GM21381 (cell line): ENCODE results near the gene HIVEP3.

Experiments
- ATAC-seq: cut with Tn5 transposase; IDR thresholded peaks from one replicate; pipeline ENCODE4 v1.9.1; 2021; ENCODE audit warnings: mild to moderate bottlenecking, moderate library complexity; ENCODE audit not compliant: unreplicated experiment

HIVEP3 gene

GRCh38 chr1:41481109-41481775 lies 437.5 kb downstream of the HIVEP3 start:
- no peak for ATAC-seq

GRCh38 chr1:41480204-41481108 lies 438.3 kb downstream of the HIVEP3 start:
- ATAC-seq, result no peak

DNA sequence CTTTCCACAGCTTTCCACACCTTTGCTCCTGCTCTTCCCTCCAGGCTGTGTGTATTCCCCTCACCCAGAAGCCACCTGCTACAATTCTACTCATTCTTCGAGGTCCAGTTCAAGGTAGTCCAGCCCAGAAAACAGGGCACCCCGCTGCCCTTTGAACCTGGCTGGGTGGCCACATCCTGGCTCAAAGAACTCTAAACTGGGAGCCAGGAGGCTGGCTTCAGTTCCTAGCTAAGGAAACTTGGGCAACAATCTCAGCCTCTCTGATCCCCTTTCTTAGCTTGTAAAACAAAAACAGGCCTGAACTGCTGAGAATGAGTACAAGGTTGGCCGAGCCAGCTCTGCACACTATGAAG lies 438.9 kb downstream of the HIVEP3 start:
- no peak for ATAC-seq

DNA sequence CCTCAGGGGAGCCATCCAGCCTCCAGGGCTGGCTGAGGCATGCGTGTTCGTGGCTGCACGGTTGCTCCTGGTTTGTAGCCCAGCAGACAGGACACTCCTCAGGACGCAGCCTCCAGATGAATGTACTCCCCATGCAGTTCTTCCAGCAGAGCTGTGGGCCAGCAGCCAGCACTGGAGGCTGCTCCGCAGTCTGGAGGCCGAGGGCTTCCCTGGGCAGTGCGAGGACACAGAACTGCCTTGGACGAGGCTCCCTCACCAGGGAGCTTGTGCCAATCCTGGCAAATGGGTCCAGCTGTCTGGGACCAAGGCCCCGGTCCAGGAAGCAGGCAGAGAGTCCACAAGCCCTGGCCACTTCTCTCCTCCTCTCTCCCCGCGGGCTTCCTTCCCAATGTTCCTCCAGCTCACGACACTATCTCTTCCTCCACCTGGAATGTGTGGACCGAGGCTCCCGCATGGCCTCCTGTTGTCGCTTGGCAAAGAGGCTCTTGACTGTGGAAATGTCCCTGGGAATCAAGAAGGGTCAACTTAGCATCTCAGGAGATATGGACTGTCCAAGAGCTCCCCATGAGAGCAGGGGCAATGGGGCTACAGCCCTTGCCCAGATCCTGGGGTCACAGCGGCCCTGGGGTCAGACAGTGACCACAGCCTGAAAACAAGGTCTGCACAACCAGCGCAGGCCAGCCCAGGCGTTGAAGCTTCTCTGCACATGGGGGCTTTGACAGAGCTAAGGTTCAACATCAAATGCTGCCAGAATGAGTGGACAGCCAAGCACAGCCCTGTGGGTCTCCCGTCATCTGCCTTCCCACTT lies 439.5 kb downstream of the HIVEP3 start:
- ATAC-seq, result no peak

DNA sequence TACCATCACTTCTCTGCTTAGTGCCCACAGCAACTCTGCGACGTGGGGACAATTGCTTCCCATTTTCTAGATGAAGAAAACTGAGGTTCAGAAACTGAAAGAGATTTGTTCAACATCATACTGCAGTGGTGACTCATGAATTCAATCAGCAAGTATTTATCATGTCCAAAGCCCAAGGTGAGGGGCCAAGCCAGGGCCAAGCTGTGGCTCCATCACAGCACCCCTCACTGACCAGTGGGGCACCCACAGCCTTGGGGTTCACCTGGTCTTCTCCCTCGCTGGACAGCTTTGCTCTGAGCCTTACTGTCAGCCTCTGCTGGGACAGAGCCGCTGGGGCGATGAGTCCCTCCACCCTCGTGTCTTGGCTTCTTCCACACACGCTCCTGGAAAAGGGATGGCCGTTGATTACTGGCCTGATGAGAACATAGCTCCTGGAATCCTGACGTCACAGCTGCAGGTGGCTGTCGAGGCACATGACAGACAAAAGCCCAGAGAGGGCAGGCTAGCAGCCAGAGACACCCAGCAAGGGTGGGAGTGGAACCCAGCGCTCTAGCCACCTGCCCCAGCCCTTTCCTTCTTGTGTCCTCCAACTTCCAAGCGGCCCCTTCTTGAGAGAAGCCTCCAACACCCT lies 440.5 kb downstream of the HIVEP3 start:
- ATAC-seq, result no peak

DNA sequence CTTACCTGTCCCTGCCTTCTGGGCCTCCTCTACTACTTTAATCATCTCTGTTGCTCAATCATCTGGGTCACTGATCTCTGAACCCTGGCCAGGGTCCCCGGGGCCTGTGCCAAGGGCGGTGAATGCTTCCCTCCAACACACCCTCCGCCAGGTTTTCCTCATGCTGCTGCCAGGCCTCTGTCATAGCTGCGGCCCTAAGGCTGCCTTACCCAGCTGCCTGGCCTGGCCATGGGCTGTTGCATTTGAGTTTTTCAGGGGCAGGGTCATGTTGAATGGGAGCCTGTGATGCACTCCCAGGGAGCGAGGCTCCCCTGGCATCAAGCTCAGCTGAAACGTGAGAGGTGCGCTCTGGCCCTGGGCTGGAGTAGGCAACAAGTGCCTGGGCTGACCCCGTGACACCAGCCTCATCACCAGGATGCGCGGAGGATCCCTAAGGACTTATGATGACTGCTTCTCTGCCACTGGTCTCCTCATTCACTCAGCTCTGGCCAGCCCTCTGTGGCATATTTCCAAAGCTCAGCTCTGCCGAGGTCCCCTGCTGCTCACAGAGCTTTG lies 441.8 kb downstream of the HIVEP3 start:
- ATAC-seq, result no peak

GRCh38 chr1:41475859-41476567 lies 442.7 kb downstream of the HIVEP3 start:
- ATAC-seq, result no peak

DNA sequence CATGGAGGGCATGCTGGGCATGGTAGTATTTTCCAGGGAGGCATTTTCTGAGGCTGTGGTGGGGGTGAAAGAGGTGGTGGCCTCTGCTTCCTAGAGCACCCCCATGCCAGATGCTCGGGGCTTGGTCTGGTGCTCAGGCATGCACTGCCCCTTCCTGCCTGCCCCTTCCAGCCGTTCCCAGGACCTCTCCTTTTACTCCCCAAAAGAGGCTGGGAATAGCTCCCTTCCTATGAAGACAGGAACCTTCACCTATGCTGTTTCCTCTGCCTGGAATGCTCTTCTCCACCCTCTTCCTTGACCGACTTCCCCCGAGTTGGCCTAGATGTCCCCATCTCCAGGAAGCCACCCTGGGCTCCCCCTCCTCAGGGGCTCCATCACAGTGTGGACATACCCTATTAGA lies 443.4 kb downstream of the HIVEP3 start:
- no peak for ATAC-seq

GRCh38 chr1:41474490-41475271 lies 444.0 kb downstream of the HIVEP3 start:
- ATAC-seq, result no peak

DNA sequence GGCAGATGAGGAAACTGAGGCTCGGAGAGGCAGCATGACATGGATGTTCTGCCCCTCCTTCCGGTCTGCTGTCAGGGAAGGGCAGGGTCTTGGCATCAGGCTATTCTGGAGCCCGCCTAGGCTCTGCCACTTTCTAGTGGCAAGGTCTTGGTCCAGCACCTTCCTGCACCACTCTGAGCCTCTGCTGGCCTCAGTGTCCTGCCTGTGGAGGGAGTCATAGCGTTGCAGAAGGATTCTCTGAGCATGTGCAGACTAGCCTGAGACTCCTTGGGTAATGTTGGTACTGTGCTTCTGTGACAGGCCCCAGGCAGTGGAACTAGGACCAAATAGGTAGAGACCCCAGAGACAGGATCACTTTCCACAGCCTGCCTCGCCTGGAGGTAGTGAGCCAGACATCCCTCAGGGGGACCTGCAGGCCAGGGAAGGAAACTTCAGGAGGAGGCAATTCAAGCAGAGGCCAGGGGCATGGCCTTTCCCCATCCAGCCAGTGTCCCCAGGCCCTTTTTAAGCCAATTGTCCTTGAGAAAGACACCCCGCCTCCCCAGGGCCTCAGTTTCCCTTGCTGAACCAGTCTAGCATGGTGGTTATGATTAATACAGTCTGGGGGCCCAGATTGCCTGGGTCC lies 444.9 kb downstream of the HIVEP3 start:
- ATAC-seq, result no peak

DNA sequence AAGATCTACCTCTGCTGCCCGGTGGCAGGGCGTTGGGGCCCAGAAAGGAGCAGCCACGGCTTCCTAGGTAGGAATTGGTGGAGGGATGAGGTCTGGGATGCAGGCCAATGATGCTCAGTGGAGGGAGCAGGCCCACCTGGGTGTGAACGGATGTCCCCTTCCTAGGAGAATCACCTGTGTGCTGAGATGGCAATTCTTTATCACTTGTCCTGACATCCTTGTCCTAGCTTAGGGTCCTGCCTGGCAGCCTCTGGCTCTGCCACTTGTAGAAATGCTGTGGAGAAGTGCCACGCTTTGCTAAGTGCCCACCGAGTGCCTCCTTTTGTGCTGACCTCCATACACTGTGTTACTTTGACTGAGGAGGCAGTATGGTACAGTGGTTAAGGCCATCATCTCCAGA lies 447.1 kb downstream of the HIVEP3 start:
- no peak for ATAC-seq

DNA sequence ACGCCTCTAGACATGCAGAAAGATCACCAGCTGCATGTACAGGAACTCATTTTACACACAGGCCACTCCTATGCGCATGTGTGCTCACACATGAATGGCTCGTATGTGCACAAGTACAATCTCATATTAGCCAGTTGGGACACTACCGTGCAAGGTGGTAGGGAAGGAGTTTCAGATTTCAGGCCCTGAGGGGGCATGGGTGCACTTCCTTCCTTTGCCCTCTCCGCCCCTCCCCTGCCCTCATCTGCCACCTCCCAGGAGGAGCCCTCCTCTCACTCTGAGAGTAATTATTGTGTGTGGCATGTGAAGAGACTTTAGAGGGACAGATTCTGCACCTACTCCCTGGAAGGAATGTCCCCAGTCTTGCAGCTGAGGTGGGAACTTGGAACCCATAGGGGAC lies 449.0 kb downstream of the HIVEP3 start:
- ATAC-seq, result no peak

DNA sequence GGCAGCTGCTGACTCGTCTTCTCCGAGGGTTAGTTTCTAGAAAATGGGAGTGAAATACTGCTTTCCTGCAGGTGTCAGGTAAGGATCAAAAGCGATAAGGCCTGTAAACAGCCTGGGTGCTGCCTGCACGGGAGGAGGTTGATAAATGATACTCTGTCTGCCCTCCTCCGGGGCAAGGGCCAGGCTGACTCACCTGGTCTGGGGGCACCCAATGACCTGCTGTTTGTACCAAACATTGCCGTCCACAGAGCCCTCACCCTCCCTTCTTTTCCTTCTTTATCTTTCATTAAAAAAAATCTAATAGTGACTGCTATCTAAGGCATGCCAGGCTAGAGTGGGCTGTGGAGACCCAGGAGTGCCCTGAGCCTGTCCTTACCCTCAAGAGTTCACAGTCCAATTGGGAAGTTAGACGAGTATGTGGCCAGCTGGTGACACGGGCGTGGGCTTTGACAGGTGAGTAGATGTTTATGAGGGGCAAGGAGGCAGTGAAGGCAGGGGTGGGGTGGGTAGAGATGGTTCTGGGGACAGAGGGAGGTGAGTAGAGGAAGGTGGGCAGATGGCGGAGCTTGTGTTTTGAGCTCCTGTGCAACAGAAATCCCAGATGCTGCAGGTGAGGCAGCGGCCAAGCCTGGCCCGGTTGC lies 450.5 kb downstream of the HIVEP3 start:
- ATAC-seq, result no peak

GRCh38 chr1:41467673-41468072 lies 451.0 kb downstream of the HIVEP3 start:
- ATAC-seq, result no peak

GRCh38 chr1:41466146-41466545 lies 452.6 kb downstream of the HIVEP3 start:
- ATAC-seq, result no peak

DNA sequence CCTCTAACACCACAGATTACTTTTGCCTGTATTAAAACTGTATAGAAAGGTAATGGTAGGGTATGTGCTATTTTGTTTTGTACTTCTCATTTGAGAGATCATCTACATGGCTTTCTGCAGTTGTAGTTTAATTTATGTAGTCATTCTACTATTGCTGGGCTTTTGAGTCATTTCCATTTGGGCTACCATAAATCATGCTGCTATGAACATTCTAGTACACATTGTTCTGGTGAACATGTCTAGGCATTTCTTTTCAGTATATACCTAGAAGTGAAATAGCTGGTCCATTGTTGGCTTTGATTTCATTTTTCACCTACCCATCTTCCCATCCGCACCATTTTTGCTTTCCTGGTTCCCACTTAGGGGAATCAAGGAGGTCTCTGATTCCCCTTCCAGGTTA lies 453.0 kb downstream of the HIVEP3 start:
- no peak for ATAC-seq

DNA sequence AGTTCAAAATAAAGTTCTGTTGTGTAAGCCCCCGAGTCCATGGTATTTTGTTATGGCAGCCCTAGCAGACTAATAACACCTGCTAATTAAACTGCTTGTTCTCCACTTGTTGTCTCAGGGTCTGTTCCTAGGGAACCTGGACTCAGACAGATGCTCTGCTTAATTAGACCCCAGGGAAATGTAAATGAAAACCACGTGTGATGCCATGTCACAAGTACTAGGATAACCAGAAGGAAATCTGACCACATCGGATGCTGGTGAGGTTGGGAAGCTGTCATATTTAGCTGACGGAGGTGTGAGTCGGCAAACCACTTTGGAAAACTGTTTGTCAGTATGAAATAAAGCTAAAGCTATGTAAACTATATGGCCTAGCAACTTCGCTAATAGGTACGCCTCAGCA lies 453.8 kb downstream of the HIVEP3 start:
- ATAC-seq, result no peak

DNA sequence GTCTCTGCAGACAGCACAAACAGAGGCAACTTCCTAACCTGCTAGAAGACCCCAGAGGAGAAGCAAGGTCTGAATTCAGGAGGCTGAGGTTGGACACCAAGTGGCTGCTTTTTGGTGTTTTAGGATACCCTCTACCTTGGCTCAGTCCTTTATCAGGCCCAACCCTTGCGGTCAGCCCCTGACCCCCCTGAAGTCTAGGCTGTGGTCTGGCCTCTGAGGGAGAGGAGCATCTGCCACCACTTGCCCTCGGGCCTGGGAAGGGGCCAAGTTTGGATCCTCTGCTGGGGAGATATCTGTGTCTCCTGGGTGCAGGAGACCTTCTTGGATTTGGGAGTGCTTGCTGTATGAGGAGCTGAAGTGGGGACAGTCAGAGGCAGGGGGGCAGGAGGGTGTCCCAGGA lies 455.2 kb downstream of the HIVEP3 start:
- ATAC-seq, result no peak

- no peak for ATAC-seq
Observed at GRCh38 chr1:41462680-41463004, 456.1 kb downstream of the HIVEP3 start.
